KG1 (cell line): ENCODE results near the gene NOL6.
"Not testable (repeated sequence)": the region's sequence is repeated elsewhere in the genome, so short reads cannot be mapped to it uniquely, and the experiment has no call there.

ENCODE experiments used
- DNase-seq: peaks from one replicate; lab custom pipeline; 2025; lab: John Stamatoyannopoulos, UW

Gene NOL6

DNA sequence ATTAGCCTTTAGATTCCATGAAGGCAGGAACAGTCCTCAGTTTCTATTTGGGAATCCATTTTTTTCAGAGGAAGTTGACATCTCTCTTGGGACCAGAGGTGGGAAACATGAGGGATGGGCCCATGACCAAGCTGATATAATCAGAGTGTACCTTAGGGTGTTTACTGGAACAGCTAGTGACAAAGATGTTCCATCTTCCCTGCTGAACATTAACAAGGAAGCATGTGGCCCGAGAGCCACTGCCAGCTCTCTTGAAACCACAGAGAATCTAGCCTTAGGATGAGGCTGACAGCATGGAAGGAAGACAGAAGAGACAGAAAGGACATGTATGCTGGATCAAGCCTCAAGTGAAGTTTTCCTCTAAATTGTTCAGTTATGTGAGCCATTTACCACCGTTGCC is 42.3 kb downstream of the NOL6 start:
- DNase-seq, result no peak

DNA sequence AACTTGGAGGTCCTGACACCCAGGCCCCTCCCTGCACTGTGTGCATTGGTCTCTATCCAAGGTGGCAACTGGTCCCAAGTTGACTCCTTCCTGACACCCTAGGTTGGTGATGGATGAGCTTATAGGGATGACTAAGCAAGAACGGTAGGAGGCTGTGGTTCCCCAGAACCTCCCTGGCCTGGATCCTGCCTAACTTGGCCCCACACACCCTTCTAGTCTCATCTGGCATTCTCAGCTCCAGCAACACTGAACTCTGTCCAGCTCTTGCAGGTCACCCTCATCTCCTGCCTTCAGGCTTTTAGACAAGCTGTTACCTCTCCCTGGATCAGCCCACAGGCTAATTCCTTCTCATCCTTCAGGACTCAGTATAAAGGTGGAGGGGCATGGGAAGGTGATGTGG is 42.8 kb downstream of the NOL6 start:
- DNase-seq, result no peak

DNA sequence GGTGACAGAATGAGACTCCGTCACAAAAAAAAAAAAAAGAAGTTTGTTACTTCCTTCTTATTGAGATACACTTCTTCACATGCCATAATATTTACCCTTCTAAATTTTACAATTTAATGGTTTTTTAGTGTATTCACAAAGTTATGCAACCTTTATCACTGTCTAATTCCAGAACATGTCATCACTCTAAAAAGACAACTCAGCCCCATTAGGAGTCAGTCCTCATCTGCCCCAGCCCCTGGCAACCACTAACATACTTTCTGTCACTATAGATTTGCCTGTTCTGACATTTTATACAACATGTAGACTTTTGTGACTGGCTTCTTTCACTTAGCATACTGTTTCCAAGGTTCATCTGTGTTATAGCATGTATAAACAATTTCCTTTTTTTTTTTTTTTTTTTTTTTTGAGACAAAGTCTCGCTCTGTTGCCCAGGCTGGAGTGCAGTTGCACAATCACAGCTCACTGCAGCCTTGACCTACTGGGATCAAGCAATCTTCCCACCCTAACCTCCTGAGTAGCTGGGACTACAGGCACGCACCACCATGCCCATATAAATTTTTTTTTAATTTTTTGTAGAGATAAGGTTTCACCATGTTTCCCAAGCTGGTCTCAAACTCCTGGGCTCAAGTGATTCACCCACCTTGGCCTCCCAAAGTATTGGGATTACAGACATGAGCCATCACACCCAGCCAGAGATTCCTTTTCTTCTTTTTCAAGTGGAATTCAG is 44.3 kb downstream of the NOL6 start:
- no peak for DNase-seq

GRCh38 chr9:33426843-33427293 is 46.9 kb downstream of the NOL6 start:
- no peak for DNase-seq

DNA sequence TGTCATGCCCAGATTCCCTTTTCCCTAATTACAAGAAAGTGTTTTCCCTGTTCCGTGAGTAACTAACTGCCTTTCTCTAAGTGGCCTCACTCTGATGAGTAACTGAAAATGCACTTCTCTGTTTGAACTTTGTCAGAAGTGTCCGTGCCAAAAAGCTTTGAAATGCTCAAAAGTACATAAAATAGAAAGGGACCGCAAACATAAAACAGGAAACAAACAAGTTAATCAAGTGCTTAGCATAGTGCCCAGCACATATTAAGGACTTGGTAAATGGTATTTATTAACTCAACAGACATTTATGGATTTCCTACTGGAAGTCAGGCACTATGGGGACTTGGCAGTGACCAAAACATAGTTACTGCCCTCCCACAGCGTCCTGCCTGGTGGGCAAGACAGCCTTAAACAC is 48.6 kb downstream of the NOL6 start:
- DNase-seq, result no peak

GRCh38 chr9:33424492-33424891 is 49.2 kb downstream of the NOL6 start:
- not testable (repeated sequence) for DNase-seq

DNA sequence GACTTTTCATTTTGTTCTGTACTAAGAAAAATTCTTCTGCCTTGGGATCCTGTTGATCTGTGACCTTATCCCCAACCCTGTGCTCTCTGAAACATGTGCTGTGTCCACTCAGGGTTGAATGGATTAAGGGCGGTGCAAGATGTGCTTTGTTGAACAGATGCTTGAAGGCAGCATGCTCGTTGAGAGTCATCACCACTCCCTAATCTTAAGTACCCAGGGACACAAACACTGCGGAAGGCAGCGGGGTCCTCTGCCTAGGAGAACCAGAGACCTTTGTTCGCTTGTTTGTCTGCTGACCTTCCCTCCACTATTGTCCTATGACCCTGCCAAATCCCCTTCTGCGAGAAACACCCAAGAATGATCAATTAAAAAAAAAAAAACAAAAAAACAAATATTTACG is 49.7 kb downstream of the NOL6 start:
- DNase-seq, result not testable (repeated sequence)

DNA sequence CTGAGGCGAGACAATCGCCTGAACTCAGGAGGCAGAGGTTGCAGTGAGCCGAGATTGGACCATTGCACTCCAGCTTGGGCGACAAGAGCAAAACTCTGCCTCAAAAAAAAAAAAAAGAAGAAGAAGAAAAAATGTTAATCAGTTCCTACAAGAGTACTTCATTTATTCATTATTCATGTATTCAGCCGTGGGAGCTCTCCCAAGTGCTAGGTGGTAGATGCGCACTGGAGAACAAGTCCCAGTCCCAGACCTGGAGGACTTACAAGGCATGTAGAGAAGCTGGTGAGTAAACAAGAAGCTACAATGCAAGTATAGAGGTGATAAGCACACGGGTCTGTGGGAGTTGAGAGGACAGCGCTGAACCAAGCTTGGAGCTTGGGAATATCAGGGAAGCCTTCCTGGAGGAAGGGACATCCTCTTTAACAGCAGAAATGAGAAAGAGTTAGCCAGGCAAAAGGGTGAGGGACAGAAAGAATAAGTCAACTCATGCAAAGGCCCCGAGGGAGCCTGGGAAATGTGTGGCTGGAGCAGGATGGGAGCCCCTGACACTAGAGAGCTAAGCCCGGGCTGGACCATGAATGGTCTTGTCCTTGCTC is 53.9 kb downstream of the NOL6 start:
- no peak for DNase-seq

GRCh38 chr9:33418090-33418489 is 55.6 kb downstream of the NOL6 start:
- no peak for DNase-seq

GRCh38 chr9:33416996-33417395 is 56.7 kb downstream of the NOL6 start:
- no peak for DNase-seq

GRCh38 chr9:33415501-33416038 is 58.2 kb downstream of the NOL6 start:
- DNase-seq, result no peak

DNA sequence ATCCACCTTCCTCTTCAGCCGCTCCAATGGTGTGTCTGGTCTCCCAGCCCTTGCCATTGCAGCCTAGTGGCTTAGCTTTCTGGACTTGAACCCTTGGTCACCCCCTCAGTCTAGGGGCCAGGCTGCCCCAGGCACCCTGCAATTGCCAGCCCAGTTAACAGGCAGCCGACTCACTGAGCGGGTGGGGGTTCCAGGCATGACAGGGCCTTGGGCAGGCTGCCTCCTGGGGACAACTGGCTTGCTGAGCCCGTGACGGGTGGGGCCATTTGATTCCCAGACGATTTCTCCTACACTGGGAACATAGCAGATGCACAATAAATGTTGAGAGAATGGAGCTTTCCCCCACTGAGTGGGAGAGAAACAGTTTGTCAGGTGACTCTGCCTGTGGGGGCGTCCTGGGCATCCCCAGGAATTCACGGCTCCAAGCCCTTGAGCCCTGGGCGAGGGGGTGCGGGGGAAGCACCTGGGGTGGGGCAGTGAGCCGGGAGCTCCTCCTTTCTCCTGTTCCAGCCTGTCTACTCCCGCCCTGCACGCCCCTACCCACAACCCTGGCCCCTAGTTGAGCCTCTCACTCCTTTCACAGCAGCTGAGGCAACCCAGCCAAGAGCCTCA is 58.7 kb downstream of the NOL6 start:
- DNase-seq, result no peak

GRCh38 chr9:33414268-33414667 is 59.5 kb downstream of the NOL6 start:
- no peak for DNase-seq
